Smooth muscle cell (in vitro differentiated cells): ENCODE data around the gene MAGEA10. TPM values are rescaled to one million over a fixed set of nuclear protein-coding genes. Genes with fewer than 3 reads are reported as not detected.

ENCODE experiments used
- DNase-seq: peaks from one replicate; lab custom pipeline; 2025; ENCODE audit not compliant: unreplicated experiment; lab: John Stamatoyannopoulos, UW
- H2AFZ ChIP-seq: fragments of 200-600 bp; sonication (generic); 2 replicates; pipeline ENCODE4 v1.6.0; 2016; ENCODE audit warnings: antibody characterized with exemption, low read depth, mild to moderate bottlenecking
- H3F3A ChIP-seq: fragments of 200-600 bp; sonication (generic); 2 replicates; pipeline ENCODE4 v1.6.0; 2017; ENCODE audit warnings: antibody characterized with exemption, low read depth
- H3K27ac ChIP-seq: fragments of 200-600 bp; sonication (generic); 2 replicates; pipeline ENCODE4 v1.5.1; 2016; ENCODE audit warnings: low read depth, mild to moderate bottlenecking
- H3K27me3 ChIP-seq: fragments of 200-600 bp; sonication (generic); 2 replicates; pipeline ENCODE4 v1.6.1; 2016; ENCODE audit warnings: low read depth, mild to moderate bottlenecking
- H3K36me3 ChIP-seq: fragments of 200-600 bp; sonication (generic); 2 replicates; pipeline ENCODE4 v1.5.1; 2016; ENCODE audit warnings: low read depth
- H3K4me1 ChIP-seq: fragments of 200-600 bp; sonication (generic); 2 replicates; pipeline ENCODE4 v1.5.1; 2016; ENCODE audit warnings: low read depth
- H3K4me2 ChIP-seq: fragments of 200-600 bp; sonication (generic); 2 replicates; pipeline ENCODE4 v1.6.0; 2016; ENCODE audit warnings: mild to moderate bottlenecking
- H3K4me3 ChIP-seq: fragments of 200-600 bp; sonication (generic); 2 replicates; pipeline ENCODE4 v1.5.1; 2016; ENCODE audit warnings: mild to moderate bottlenecking
- H3K79me2 ChIP-seq: fragments of 200-600 bp; sonication (generic); 2 replicates; pipeline ENCODE4 v1.6.0; 2016; ENCODE audit warnings: low read depth, mild to moderate bottlenecking
- H3K9ac ChIP-seq: fragments of 200-600 bp; sonication (generic); 2 replicates; pipeline ENCODE4 v1.6.0; 2016; ENCODE audit warnings: low read depth
- H3K9me3 ChIP-seq: fragments of 200-600 bp; sonication (generic); replicated peaks from 2 replicates; pipeline ENCODE4 v1.5.1; 2016; ENCODE audit warnings: low read depth
- H4K20me1 ChIP-seq: fragments of 200-600 bp; sonication (generic); 2 replicates; pipeline ENCODE4 v1.6.0; 2016; ENCODE audit warnings: low read depth
- WGBS: methylation state at CpG from one replicate; pipeline ENCODE4 v1.1.7; 2016; ENCODE audit warnings: low lambda C conversion rate; 5-methylcytosine and 5-hydroxymethylcytosine counted together
- polyA plus RNA-seq: library from polyadenylated mRNA; unstranded; fragments of >200 nt; fragmentation: Nextera tagmentation; extraction: Ambion mirVana; gene quantifications from 2 replicates; pipeline ENCODE4 v1.2.1, GENCODE V29; 2016
- total RNA-seq: library from RNA; depleted of rRNA; stranded (reverse); fragments of >200 nt; gene quantifications from 2 replicates; pipeline ENCODE4 v1.2.3, GENCODE V29; 2014
- TF ChIP-seq, protein P1 (sequence below): fragments of 200-600 bp; sonication (generic); IDR thresholded peaks from 2 replicates; pipeline ENCODE4 v1.5.1; 2017; ENCODE audit warnings: borderline replicate concordance, mild to moderate bottlenecking, antibody characterized with exemption; ENCODE audit not compliant: insufficient read depth, poor library complexity, severe bottlenecking

Gene MAGEA10
- total and polyA plus RNA-seq, 2 experiments from 2014 or later = not detected

GRCh38 chrX:152117305-152117704 is 21.1 kb downstream of the MAGEA10 start:
- Histone ChIP-seq H3K27ac (no peak overlapping the region), H4K20me1 (no peaks in the 10 kb centered on the region), H3K9ac (no peak overlapping the region), H3K4me1 (no peaks in the 10 kb centered on the region), H3K4me3 (no peak overlapping the region), H2AFZ (no peak overlapping the region), H3K36me3 (no peaks in the 10 kb centered on the region), H3F3A (no peaks in the 10 kb centered on the region), H3K9me3 (no peaks in the 10 kb centered on the region), H3K4me2 (no peak overlapping the region), H3K27me3 (no peaks in the 10 kb centered on the region), H3K79me2 (no peaks in the 10 kb centered on the region)
- DNase-seq = no peak
- TF ChIP-seq, protein P1, sequence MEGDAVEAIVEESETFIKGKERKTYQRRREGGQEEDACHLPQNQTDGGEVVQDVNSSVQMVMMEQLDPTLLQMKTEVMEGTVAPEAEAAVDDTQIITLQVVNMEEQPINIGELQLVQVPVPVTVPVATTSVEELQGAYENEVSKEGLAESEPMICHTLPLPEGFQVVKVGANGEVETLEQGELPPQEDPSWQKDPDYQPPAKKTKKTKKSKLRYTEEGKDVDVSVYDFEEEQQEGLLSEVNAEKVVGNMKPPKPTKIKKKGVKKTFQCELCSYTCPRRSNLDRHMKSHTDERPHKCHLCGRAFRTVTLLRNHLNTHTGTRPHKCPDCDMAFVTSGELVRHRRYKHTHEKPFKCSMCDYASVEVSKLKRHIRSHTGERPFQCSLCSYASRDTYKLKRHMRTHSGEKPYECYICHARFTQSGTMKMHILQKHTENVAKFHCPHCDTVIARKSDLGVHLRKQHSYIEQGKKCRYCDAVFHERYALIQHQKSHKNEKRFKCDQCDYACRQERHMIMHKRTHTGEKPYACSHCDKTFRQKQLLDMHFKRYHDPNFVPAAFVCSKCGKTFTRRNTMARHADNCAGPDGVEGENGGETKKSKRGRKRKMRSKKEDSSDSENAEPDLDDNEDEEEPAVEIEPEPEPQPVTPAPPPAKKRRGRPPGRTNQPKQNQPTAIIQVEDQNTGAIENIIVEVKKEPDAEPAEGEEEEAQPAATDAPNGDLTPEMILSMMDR = no peak
- 78% methylated on average over 3 of the region's 3 CpGs for WGBS

DNA sequence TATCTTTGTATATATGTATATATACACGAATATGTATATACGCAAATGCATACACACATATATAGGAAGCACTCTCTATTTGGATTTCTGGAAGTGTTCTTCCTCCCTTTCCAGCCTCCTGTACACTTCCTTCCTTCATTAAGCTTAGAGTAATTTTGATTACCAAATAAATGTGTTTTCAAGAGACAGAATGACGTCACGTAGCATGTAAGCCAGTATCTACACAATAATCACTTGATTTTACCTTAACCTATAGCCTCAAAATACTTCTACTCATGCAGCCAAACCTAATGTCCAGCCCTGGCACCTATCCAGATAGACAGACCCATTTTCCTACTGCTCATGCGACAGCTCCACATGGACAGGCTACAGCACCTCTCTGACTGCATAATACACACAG is 29.9 kb downstream of the MAGEA10 start:
- Histone ChIP-seq H4K20me1 (no peaks in the 10 kb centered on the region), H3K27me3 (no peaks in the 10 kb centered on the region), H3K79me2 (no peaks in the 10 kb centered on the region), H3K4me1 (no peaks in the 10 kb centered on the region), H3K4me2 (no peak overlapping the region), H3K9ac (no peak overlapping the region), H2AFZ (no peak overlapping the region), H3K27ac (no peak overlapping the region), H3K9me3 (no peaks in the 10 kb centered on the region), H3K36me3 (no peaks in the 10 kb centered on the region), H3K4me3 (no peak overlapping the region), H3F3A (no peaks in the 10 kb centered on the region)
- TF ChIP-seq, protein P1 = no peak
- 92% methylated on average over 5 of the region's 5 CpGs for WGBS
- DNase-seq = no peak

- Histone ChIP-seq H3K4me2 (no peak overlapping the region), H2AFZ (no peak overlapping the region), H3K36me3 (no peaks in the 10 kb centered on the region), H3K27me3 (no peaks in the 10 kb centered on the region), H4K20me1 (no peaks in the 10 kb centered on the region), H3K9ac (no peak overlapping the region), H3K4me1 (no peaks in the 10 kb centered on the region), H3F3A (no peaks in the 10 kb centered on the region), H3K79me2 (no peaks in the 10 kb centered on the region), H3K9me3 (peaks cover 3% of the 10 kb centered on the region), H3K27ac (no peak overlapping the region), H3K4me3 (no peak overlapping the region)
- TF ChIP-seq, protein P1 = no peak
- DNase-seq = no peak
- WGBS = 87% methylated on average over 6 of the region's 6 CpGs
Observed at GRCh38 chrX:152103866-152104265, 34.5 kb downstream of the MAGEA10 start.

DNA sequence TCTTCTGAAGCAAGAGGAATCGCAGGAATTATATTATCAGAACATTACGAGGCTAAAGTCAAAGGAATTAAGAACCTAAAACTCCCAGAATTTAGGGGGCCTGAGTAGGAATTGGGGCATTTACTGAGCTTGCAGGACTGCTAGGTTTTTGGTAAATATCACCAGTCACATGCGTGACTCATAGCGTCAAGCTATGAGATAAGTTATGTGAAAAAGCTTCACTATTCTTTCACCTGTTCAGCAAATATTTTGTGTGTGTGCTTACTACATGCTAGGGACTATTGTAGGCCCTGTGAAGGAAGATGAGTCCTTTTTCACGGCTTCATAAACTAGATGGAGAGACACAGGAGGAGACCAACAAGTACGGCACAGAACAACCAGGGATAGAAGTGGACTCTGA is 52.2 kb downstream of the MAGEA10 start:
- no peaks in the 10 kb centered on the region for H3F3A ChIP-seq
- TF ChIP-seq, protein P1 = no peak
- no peaks in the 10 kb centered on the region for H3K27me3 ChIP-seq
- no peak overlapping the region for H3K27ac ChIP-seq
- no peaks in the 10 kb centered on the region for H3K79me2 ChIP-seq
- no peak overlapping the region for H3K4me2 ChIP-seq
- WGBS = 80% methylated on average over 6 of the region's 6 CpGs
- H3K9me3 ChIP-seq = no peaks in the 10 kb centered on the region
- no peaks in the 10 kb centered on the region for H3K4me1 ChIP-seq
- H4K20me1 ChIP-seq = no peaks in the 10 kb centered on the region
- H3K9ac ChIP-seq = no peak overlapping the region
- no peak overlapping the region for H2AFZ ChIP-seq
- DNase-seq = no peak
- no peaks in the 10 kb centered on the region for H3K36me3 ChIP-seq
- H3K4me3 ChIP-seq = no peak overlapping the region
